Liver (tissue), 9 donors: ENCODE measurements around the gene LHFPL3. TPM values are rescaled to one million over a fixed set of nuclear protein-coding genes. Genes with fewer than 3 reads are reported as not detected.

Experiments
- DNase-seq: peaks from one replicate; pipeline ENCODE4 v3.0.0-alpha.2; 2017; ENCODE audit warnings: low spot score
- H3K27ac ChIP-seq, 2 donors: one replicate each; pipeline ENCODE4 v1.7.0; 2013; ENCODE audit warnings: inconsistent platforms in 2 of 2, low read length in 2 of 2, control low read depth in 1 of 2, low read depth in 1 of 2, mild to moderate bottlenecking in 1 of 2
- H3K27me3 ChIP-seq, 4 donors: one replicate each; pipeline versions ENCODE4 v1.6.1 to v1.7.0; 2013; ENCODE audit warnings: low read length in 3 of 4, inconsistent platforms in 1 of 4, mild to moderate bottlenecking in 1 of 4, moderate library complexity in 1 of 4; ENCODE audit not compliant: control insufficient read depth in 4 of 4, insufficient read depth in 4 of 4
- H3K36me3 ChIP-seq, 4 donors: one replicate each; pipeline versions ENCODE4 v1.6.1 to v1.7.0; 2013; ENCODE audit warnings: low read length in 3 of 4, mild to moderate bottlenecking in 3 of 4, low read depth in 1 of 4, moderate library complexity in 1 of 4; ENCODE audit not compliant: control insufficient read depth in 4 of 4, insufficient read depth in 3 of 4
- H3K4me1 ChIP-seq, 4 donors: one replicate each; pipeline versions ENCODE4 v1.6.1 to v1.7.0; 2013; ENCODE audit warnings: low read length in 3 of 4, mild to moderate bottlenecking in 3 of 4, moderate library complexity in 1 of 4; ENCODE audit not compliant: control insufficient read depth in 4 of 4, insufficient read depth in 4 of 4
- H3K4me3 ChIP-seq, 3 donors: one replicate each; pipeline versions ENCODE4 v1.6.1 to v1.7.0; 2013; ENCODE audit warnings: low read length in 3 of 3, control low read depth in 1 of 3, low read depth in 1 of 3, mild to moderate bottlenecking in 1 of 3
- H3K9ac ChIP-seq, 2 donors: one replicate each; pipeline ENCODE4 v1.7.0; 2013; ENCODE audit warnings: low read length in 2 of 2, mild to moderate bottlenecking in 2 of 2, moderate library complexity in 2 of 2, control low read depth in 1 of 2, low read depth in 1 of 2
- H3K9me3 ChIP-seq, 4 donors: one replicate each; pipeline versions ENCODE4 v1.6.1 to v1.7.0; 2013; ENCODE audit warnings: low read length in 3 of 4; ENCODE audit not compliant: control insufficient read depth in 4 of 4
- ATF3 ChIP-seq: IDR thresholded peaks from 2 replicates; pipeline ENCODE4 v1.6.1; 2016; ENCODE audit warnings: antibody characterized with exemption
- CTCF ChIP-seq: fragments of 150-350 bp; IDR thresholded peaks from 2 replicates; pipeline ENCODE4 v1.5.1; 2017; ENCODE audit warnings: improper control_type of control experiment, low read depth, low read length; ENCODE audit not compliant: missing input control
- FOXA1 ChIP-seq: IDR thresholded peaks from 2 replicates; pipeline ENCODE4 v1.6.1; 2016; ENCODE audit warnings: antibody characterized with exemption
- FOXA2 ChIP-seq: IDR thresholded peaks from 2 replicates; pipeline ENCODE4 v1.6.1; 2016; ENCODE audit warnings: antibody characterized with exemption
- GABPA ChIP-seq, 2 donors: IDR thresholded peaks in 1 of 2; conservative IDR thresholded peaks in 1 of 2; 2 replicates each; pipeline ENCODE4 v1.6.1; 2016; ENCODE audit warnings: antibody characterized with exemption in 2 of 2, mild to moderate bottlenecking in 1 of 2, moderate library complexity in 1 of 2
- HNF4A ChIP-seq, 2 donors: conservative IDR thresholded peaks; 2 replicates each; pipeline ENCODE4 v1.6.1; 2016; ENCODE audit warnings: antibody characterized with exemption in 2 of 2, mild to moderate bottlenecking in 2 of 2
- HNF4G ChIP-seq: IDR thresholded peaks from 2 replicates; pipeline ENCODE4 v1.6.1; 2016; ENCODE audit warnings: antibody characterized with exemption
- JUND ChIP-seq, 2 donors: IDR thresholded peaks; 2 replicates each; pipeline ENCODE4 v1.6.1; 2016; ENCODE audit warnings: antibody characterized with exemption in 2 of 2
- MAX ChIP-seq: IDR thresholded peaks from 2 replicates; pipeline ENCODE4 v1.6.1; 2016; ENCODE audit warnings: antibody characterized with exemption
- NR2F2 ChIP-seq: IDR thresholded peaks from 2 replicates; pipeline ENCODE4 v1.6.1; 2016; ENCODE audit warnings: antibody characterized with exemption
- RAD21 ChIP-seq, 2 donors: IDR thresholded peaks; 2 replicates each; pipeline ENCODE4 v1.6.1; 2016; ENCODE audit warnings: antibody characterized with exemption in 2 of 2, mild to moderate bottlenecking in 2 of 2
- REST ChIP-seq: IDR thresholded peaks from 2 replicates; pipeline ENCODE4 v1.6.1; 2016; ENCODE audit warnings: antibody characterized with exemption, mild to moderate bottlenecking
- RXRA ChIP-seq, 2 donors: IDR thresholded peaks; 2 replicates each; pipeline ENCODE4 v1.6.1; 2017 to 2018; ENCODE audit warnings: antibody characterized with exemption in 2 of 2, mild to moderate bottlenecking in 1 of 2
- SP1 ChIP-seq: IDR thresholded peaks from 2 replicates; pipeline ENCODE4 v1.6.1; 2018; ENCODE audit warnings: antibody characterized with exemption, mild to moderate bottlenecking
- TAF1 ChIP-seq: conservative IDR thresholded peaks from 2 replicates; pipeline ENCODE4 v1.6.1; 2016; ENCODE audit warnings: antibody characterized with exemption, mild to moderate bottlenecking
- YY1 ChIP-seq: IDR thresholded peaks from 2 replicates; pipeline ENCODE4 v1.6.1; 2016; ENCODE audit warnings: antibody characterized with exemption, mild to moderate bottlenecking
- ZBTB33 ChIP-seq: IDR thresholded peaks from 2 replicates; pipeline ENCODE4 v1.6.1; 2016; ENCODE audit warnings: antibody characterized with exemption
- WGBS: extraction: QIAGEN DNeasy Blood & Tissue Kit; methylation state at CpG from one replicate; pipeline ENCODE4 v1.1.7; 2013; 5-methylcytosine and 5-hydroxymethylcytosine counted together
- polyA plus RNA-seq, 2 donors: library from polyadenylated mRNA; stranded (reverse) in 1 of 2; unstranded in 1 of 2; fragments of 200-250 nt in 1 of 2; fragments of >200 nt in 1 of 2; fragmentation: Nextera tagmentation in 1 of 2; extraction: Ambion mirVana in 1 of 2; gene quantifications; one replicate each; pipeline versions ENCODE4 v1.2.1 to v1.2.3, GENCODE V29; 2013 to 2015
- total RNA-seq, 2 donors: library from RNA; depleted of rRNA; stranded (reverse); fragments of >200 nt; gene quantifications; one replicate each; pipeline ENCODE4 v1.2.3, GENCODE V29; 2014
- donor health status: healthy.
- donor health status: healthy.
- donor health status: healthy.
- donor health status: healthy.
- donor health status: healthy.

The LHFPL3 gene
- total and polyA plus RNA-seq, 4 donors: not detected

GRCh38 chr7:104450861-104451260 lies 122.5 kb downstream of the LHFPL3 start:
- H3K9ac ChIP-seq: no peak overlapping the region
- no peaks in the 10 kb centered on the region for H3K27me3 ChIP-seq
- no peak overlapping the region for H3K27ac ChIP-seq
- H3K4me3 ChIP-seq: no peak overlapping the region
- no peaks in the 10 kb centered on the region for H3K36me3 ChIP-seq
- TF ChIP-seq HNF4G (no peak), MAX (no peak), RXRA (IDR thresholded peaks at IDR 0.05) (no peak), TAF1 (no peak), HNF4A (conservative IDR thresholded peaks at IDR 0.05) (no peak), ZBTB33 (no peak), NR2F2 (no peak), SP1 (no peak), FOXA1 (no peak), RAD21 (IDR thresholded peaks at IDR 0.05) (no peak), GABPA (IDR thresholded peaks at IDR 0.05 in 1 of 2, conservative IDR thresholded peaks at IDR 0.05 in 1 of 2) (no peak), REST (no peak), FOXA2 (no peak)
- DNase-seq: no peak
- 74% methylated on average over 5 of the region's 5 CpGs for WGBS
- H3K4me1 ChIP-seq: no peaks in the 10 kb centered on the region
- no peaks in the 10 kb centered on the region for H3K9me3 ChIP-seq

- no peak for DNase-seq
- H3K9me3 ChIP-seq: no peaks in the 10 kb centered on the region
- H3K4me3 ChIP-seq: no peak overlapping the region
- WGBS: 68% methylated on average over 3 of the region's 3 CpGs
- H3K9ac ChIP-seq: no peak overlapping the region
- H3K27ac ChIP-seq: no peak overlapping the region
- no peaks in the 10 kb centered on the region for H3K4me1 ChIP-seq
- no peaks in the 10 kb centered on the region for H3K36me3 ChIP-seq
- TF ChIP-seq ZBTB33 (no peak), TAF1 (no peak), MAX (no peak), NR2F2 (no peak), HNF4A (conservative IDR thresholded peaks at IDR 0.05) (no peak), FOXA1 (no peak), GABPA (IDR thresholded peaks at IDR 0.05 in 1 of 2, conservative IDR thresholded peaks at IDR 0.05 in 1 of 2) (no peak), JUND (IDR thresholded peaks at IDR 0.05) (no peak), REST (no peak), RAD21 (IDR thresholded peaks at IDR 0.05) (no peak), RXRA (IDR thresholded peaks at IDR 0.05) (no peak), HNF4G (no peak), YY1 (no peak), CTCF (no peak), ATF3 (no peak), SP1 (no peak)
- H3K27me3 ChIP-seq: no peaks in the 10 kb centered on the region
These were observed 124.8 kb downstream of the LHFPL3 start for GRCh38 chr7:104453190-104453589.
